Neural cell (in vitro differentiated cells): ENCODE measurements around the gene TRPM6. TPM values are rescaled to one million over a fixed set of nuclear protein-coding genes. Genes with fewer than 3 reads are reported as not detected.

Experiments
- H2AFZ ChIP-seq: fragments of 200-600, 300-800 bp; sonication (generic), shearing (Covaris generic); 2 replicates; pipeline ENCODE4 v1.6.0; 2014; ENCODE audit warnings: low read depth, mild to moderate bottlenecking, antibody characterized with exemption, low read length, moderate library complexity
- H3F3A ChIP-seq: fragments of 200-600 bp; shearing (Covaris generic); 2 replicates; pipeline ENCODE4 v1.6.1; 2016; ENCODE audit warnings: mild to moderate bottlenecking, moderate library complexity, mixed read lengths, antibody characterized with exemption, low read length; ENCODE audit not compliant: insufficient read depth, poor library complexity, severe bottlenecking
- H3K27ac ChIP-seq: fragments of 200-600, 300-800 bp; sonication (generic), shearing (Covaris generic); 2 replicates; pipeline ENCODE4 v1.5.1; 2014; ENCODE audit warnings: mild to moderate bottlenecking, low read length, moderate library complexity
- H3K27me3 ChIP-seq: fragments of 300-800, 200-600 bp; sonication (generic), shearing (Covaris generic); 2 replicates; pipeline ENCODE4 v1.6.0; 2014; ENCODE audit warnings: mild to moderate bottlenecking, low read depth, low read length, moderate library complexity; ENCODE audit not compliant: insufficient read depth
- H3K36me3 ChIP-seq: fragments of 300-800, 200-600 bp; sonication (generic), shearing (Covaris generic); 2 replicates; pipeline ENCODE4 v1.5.1; 2014; ENCODE audit warnings: mild to moderate bottlenecking, antibody characterized with exemption, low read length, moderate library complexity; ENCODE audit not compliant: insufficient read depth
- H3K4me2 ChIP-seq: fragments of 300-800, 200-600 bp; sonication (generic), shearing (Covaris generic); 2 replicates; pipeline ENCODE4 v1.6.0; 2014; ENCODE audit warnings: mild to moderate bottlenecking, low read length
- H3K4me3 ChIP-seq: fragments of 300-800, 200-600 bp; sonication (generic), shearing (Covaris generic); 2 replicates; pipeline ENCODE4 v1.5.1; 2014; ENCODE audit warnings: mild to moderate bottlenecking, low read length, moderate library complexity
- H3K79me2 ChIP-seq: fragments of 200-600 bp; shearing (Covaris generic); replicated peaks from 2 replicates; pipeline ENCODE4 v1.6.0; 2014; ENCODE audit warnings: mild to moderate bottlenecking, low read length, moderate library complexity; ENCODE audit not compliant: insufficient read depth
- H3K9ac ChIP-seq: fragments of 300-800, 200-600 bp; sonication (generic), shearing (Covaris generic); 2 replicates; pipeline ENCODE4 v1.6.1; 2016; ENCODE audit warnings: mild to moderate bottlenecking, low read length, mixed read lengths
- H3K9me2 ChIP-seq: fragments of 200-600 bp; shearing (Covaris generic); 2 replicates; pipeline ENCODE4 v1.6.1; 2016; ENCODE audit warnings: mild to moderate bottlenecking, low read length, mixed read lengths; ENCODE audit not compliant: insufficient read depth
- H3K9me3 ChIP-seq: fragments of 200-600, 300-800 bp; sonication (generic), shearing (Covaris generic); 2 replicates; pipeline ENCODE4 v1.6.1; 2016; ENCODE audit warnings: mild to moderate bottlenecking, mixed run types, low read length, moderate library complexity, mixed read lengths
- H4K20me1 ChIP-seq: fragments of 200-600 bp; shearing (Covaris generic); 2 replicates; pipeline ENCODE4 v1.6.1; 2016; ENCODE audit warnings: mild to moderate bottlenecking, mixed run types; ENCODE audit not compliant: insufficient read depth
- CTCF ChIP-seq: fragments of 450-650 bp; IDR thresholded peaks from 2 replicates; pipeline ENCODE4 v1.5.1; 2014; ENCODE audit warnings: antibody characterized with exemption, mild to moderate bottlenecking, moderate library complexity; ENCODE audit not compliant: poor library complexity, severe bottlenecking
- EP300 ChIP-seq: fragments of 450-650 bp; conservative IDR thresholded peaks from 2 replicates; pipeline ENCODE4 v1.6.1; 2014; ENCODE audit warnings: antibody characterized with exemption, mild to moderate bottlenecking, moderate library complexity; ENCODE audit not compliant: poor library complexity, severe bottlenecking
- EZH2 ChIP-seq: fragments of 200-600, 300-800 bp; shearing (Covaris generic), sonication (generic); IDR thresholded peaks from 2 replicates; pipeline ENCODE4 v1.6.1; 2014; ENCODE audit warnings: antibody characterized with exemption, low read length, borderline replicate concordance, mild to moderate bottlenecking; ENCODE audit not compliant: insufficient read depth, poor library complexity, severe bottlenecking
- MXI1 ChIP-seq: fragments of 450-650 bp; conservative IDR thresholded peaks from 2 replicates; pipeline ENCODE4 v1.6.1; 2014; ENCODE audit warnings: antibody characterized with exemption, mild to moderate bottlenecking; ENCODE audit not compliant: poor library complexity, severe bottlenecking
- POLR2AphosphoS5 ChIP-seq: IDR thresholded peaks from 2 replicates; pipeline ENCODE4 v1.6.1; 2012
- RAD21 ChIP-seq: fragments of 450-650 bp; conservative IDR thresholded peaks from 2 replicates; pipeline ENCODE4 v1.6.1; 2014; ENCODE audit warnings: antibody characterized with exemption, mild to moderate bottlenecking, moderate library complexity
- REST ChIP-seq: IDR thresholded peaks from 2 replicates; pipeline ENCODE4 v1.6.1; 2012; ENCODE audit warnings: borderline replicate concordance
- SMC3 ChIP-seq: fragments of 450-650 bp; conservative IDR thresholded peaks from 2 replicates; pipeline ENCODE4 v1.6.1; 2014; ENCODE audit warnings: antibody characterized with exemption, mild to moderate bottlenecking, moderate library complexity; ENCODE audit not compliant: poor library complexity
- TAF1 ChIP-seq: IDR thresholded peaks from 2 replicates; pipeline ENCODE4 v1.6.1; 2012; ENCODE audit warnings: low read depth
- polyA plus RNA-seq: library from polyadenylated mRNA; depleted of rRNA; stranded (reverse); fragments of >200 nt; gene quantifications from 2 replicates; pipeline ENCODE4 v1.2.3, GENCODE V29; 2014

Gene TRPM6
- polyA plus RNA-seq, 1 donor from 2014 or later = not detected

- H3K27ac ChIP-seq = no peak overlapping the region
- no peaks in the 10 kb centered on the region for H3K36me3 ChIP-seq
- H3K9me3 ChIP-seq = no peaks in the 10 kb centered on the region
- no peaks in the 10 kb centered on the region for H3K9me2 ChIP-seq
- peak overlapping the region; percentile 82 for H3K4me3 ChIP-seq
- no peaks in the 10 kb centered on the region for H3K79me2 ChIP-seq
- no peak overlapping the region for H3K4me2 ChIP-seq
- H2AFZ ChIP-seq = no peak overlapping the region
- no peak for TF ChIP-seq REST
- TF ChIP-seq RAD21 = no peak
- no peak for TF ChIP-seq MXI1
- TF ChIP-seq EZH2 = no peak
- no peak for TF ChIP-seq SMC3
- TF ChIP-seq CTCF = no peak
- no peak for TF ChIP-seq POLR2AphosphoS5
- TF ChIP-seq EP300 = no peak
- TF ChIP-seq TAF1 = no peak
- no peaks in the 10 kb centered on the region for H3F3A ChIP-seq
- H3K9ac ChIP-seq = no peak overlapping the region
- no peaks in the 10 kb centered on the region for H4K20me1 ChIP-seq
- peaks cover 29% of the 10 kb centered on the region for H3K27me3 ChIP-seq
Measured at GRCh38 chr9:74887981-74888370, 255 bp upstream of the TRPM6 start.

GRCh38 chr9:74876382-74876949 is 11.3 kb downstream of the TRPM6 start:
- Histone ChIP-seq H3K9me2 (no peaks in the 10 kb centered on the region), H3K9me3 (no peaks in the 10 kb centered on the region), H3K4me2 (no peak overlapping the region), H3K27ac (no peak overlapping the region), H3F3A (no peaks in the 10 kb centered on the region), H3K4me3 (no peak overlapping the region), H3K9ac (no peak overlapping the region), H4K20me1 (no peaks in the 10 kb centered on the region), H2AFZ (no peak overlapping the region), H3K36me3 (no peaks in the 10 kb centered on the region), H3K79me2 (no peaks in the 10 kb centered on the region), H3K27me3 (no peaks in the 10 kb centered on the region)
- TF ChIP-seq EZH2 (no peak), EP300 (no peak), POLR2AphosphoS5 (no peak), RAD21 (no peak), CTCF (no peak), TAF1 (no peak), MXI1 (no peak), SMC3 (no peak), REST (no peak)
